Ovary (tissue), 9 donors: ENCODE measurements around the gene ZBED4. TPM values are rescaled to one million over a fixed set of nuclear protein-coding genes. Genes with fewer than 3 reads are reported as not detected.

Source experiments
- DNase-seq, 5 donors: peaks; one replicate each; pipeline ENCODE4 v3.0.0-alpha.2; 2019 to 2020
- H3K27ac ChIP-seq, 2 donors: fragments of 200-600 bp; one replicate each; pipeline versions ENCODE4 v1.5.1 to v1.8.0; 2019 to 2022
- H3K27me3 ChIP-seq: fragments of 200-600 bp; one replicate; pipeline ENCODE4 v1.8.0; 2022
- H3K36me3 ChIP-seq: fragments of 200-600 bp; sonication (generic); one replicate; pipeline ENCODE4 v1.5.1; 2019
- H3K4me1 ChIP-seq: one replicate; pipeline ENCODE4 v1.8.1; 2013; ENCODE audit warnings: mild to moderate bottlenecking, moderate library complexity; ENCODE audit not compliant: insufficient read depth
- H3K4me3 ChIP-seq: fragments of 200-600 bp; sonication (generic); one replicate; pipeline ENCODE4 v1.5.1; 2017
- H3K9me3 ChIP-seq, 2 donors: fragments of 200-600 bp in 1 of 2; sonication (generic) in 1 of 2; one replicate each; pipeline versions ENCODE4 v1.5.1 to v1.8.1; 2013 to 2019; ENCODE audit warnings: mild to moderate bottlenecking in 1 of 2, moderate library complexity in 1 of 2
- CTCF ChIP-seq, 3 donors: fragments of 450-650 bp in 2 of 3; fragments of 200-600 bp in 1 of 3; IDR thresholded peaks; one replicate each; pipeline versions ENCODE4 v1.5.1 to v1.8.0; 2016 to 2022; ENCODE audit warnings: antibody characterized with exemption in 3 of 3, mild to moderate bottlenecking in 1 of 3
- EP300 ChIP-seq: sonication (generic); formaldehyde crosslinking; IDR thresholded peaks from one replicate; pipeline ENCODE4 v1.6.1; 2017; ENCODE audit warnings: antibody characterized with exemption
- POLR2A ChIP-seq: fragments of 450-650 bp; IDR thresholded peaks from one replicate; pipeline ENCODE4 v1.6.1; 2017; ENCODE audit warnings: antibody characterized with exemption, mild to moderate bottlenecking, moderate library complexity
- WGBS, 3 donors: extraction: QIAGEN DNeasy Blood & Tissue Kit in 1 of 3; methylation state at CpG; one replicate each; pipeline versions ENCODE4 v1.1.5 to v1.1.7; 2013 to 2017; 5-methylcytosine and 5-hydroxymethylcytosine counted together
- intact Hi-C, 4 donors: fragments of 100-400 bp; cut with DNase I; formaldehyde crosslinking; loops; one replicate each; pipeline versions ENCODE4 v1.11.0 to v1.15.1; 2022 to 2023
- polyA plus RNA-seq, 2 donors: library from polyadenylated mRNA; stranded (reverse); fragments of 200-250 nt in 1 of 2; fragments of 350-450 nt in 1 of 2; fragmentation: Illumina TruSeq in 1 of 2; extraction: RNeasy Lipid Tissue Mini Kit (QIAGEN cat#74804) in 1 of 2; gene quantifications; one replicate each; pipeline ENCODE4 v1.2.3, GENCODE V29; 2013 to 2014
- total RNA-seq, 7 donors: library from RNA; depleted of rRNA in 2 of 7; stranded (reverse); fragments of >200 nt in 2 of 7; fragmentation: NEBNext Ultra II Directional in 3 of 7; extraction: Animal tissue kit (Norgen Biotek cat#: 25700) in 3 of 7; gene quantifications; one replicate each; pipeline versions ENCODE4 v1.1.0 to v1.2.4, GENCODE V29; 2016 to 2023
- donor health status: DM: no; HTN: no; CAD: no; lungs with moderate emphysema.
- donor health status: DM: no; HTN: no; CAD: no.
- donor health status: Bipolar disorder and iron deficiency.
- donor health status: DM: yes; HTN: yes; CAD: no.
- donor health status: DM: no; HTN: no; CAD: no.
- donor health status: DM: yes; HTN: yes; CAD: no.

The ZBED4 gene
- total and polyA plus RNA-seq, 9 donors = 3.5 to 9.6 (median 7.8) TPM

- H3K9me3 ChIP-seq = no peaks in the 10 kb centered on the region
- no peak for DNase-seq
- no peak overlapping the region for H3K4me3 ChIP-seq
- no peak for TF ChIP-seq EP300
- no peak for TF ChIP-seq POLR2A
- TF ChIP-seq CTCF (IDR thresholded peaks at IDR 0.05) = no peak
- intact Hi-C loops = loop anchor here in 1 of 4 donors (10.0 kb wide), 1 partner anchor 145 kb away; no protein-coding TSS in a partner anchor
- H3K27ac ChIP-seq = no peak overlapping the region
- no peaks in the 10 kb centered on the region for H3K4me1 ChIP-seq
- H3K36me3 ChIP-seq = peaks cover 2% of the 10 kb centered on the region
- WGBS, 3 donors = 90 to 93% (median 90%) methylated on average over 23 of the region's 23 CpGs
- H3K27me3 ChIP-seq = no peaks in the 10 kb centered on the region
Observed at GRCh38 chr22:49909476-49910205, 56.0 kb downstream of the ZBED4 start.

GRCh38 chr22:49910229-49911155 is 56.8 kb downstream of the ZBED4 start:
- no peak for TF ChIP-seq POLR2A
- TF ChIP-seq EP300 = no peak
- TF ChIP-seq CTCF (IDR thresholded peaks at IDR 0.05) = no peak
- Histone ChIP-seq H3K27ac (no peak overlapping the region), H3K9me3 (no peaks in the 10 kb centered on the region), H3K4me3 (no peak overlapping the region), H3K4me1 (no peaks in the 10 kb centered on the region), H3K36me3 (peaks cover 2% of the 10 kb centered on the region), H3K27me3 (no peaks in the 10 kb centered on the region)
- 89 to 93% (median 90%) methylated on average over 27 of the region's 27 CpGs for WGBS, 3 donors
- intact Hi-C loops = loop anchor here in 1 of 4 donors (10.0 kb wide), 1 partner anchor 146 kb away; no protein-coding TSS in a partner anchor
- no peak for DNase-seq

- Histone ChIP-seq H3K9me3 (no peaks in the 10 kb centered on the region), H3K4me1 (peaks cover 2% of the 10 kb centered on the region), H3K27me3 (no peaks in the 10 kb centered on the region), H3K4me3 (no peak overlapping the region), H3K36me3 (peaks cover 2% of the 10 kb centered on the region), H3K27ac (no peak overlapping the region)
- TF ChIP-seq CTCF (IDR thresholded peaks at IDR 0.05) = no peak
- TF ChIP-seq EP300 = no peak
- TF ChIP-seq POLR2A = no peak
- no peak for DNase-seq
- intact Hi-C loops = loop anchor here in 1 of 4 donors (10.0 kb wide), 1 partner anchor 147 kb away; no protein-coding TSS in a partner anchor
- WGBS, 3 donors = 94 to 98% (median 97%) methylated on average over 30 of the region's 30 CpGs
Observed at GRCh38 chr22:49911881-49912625, 58.4 kb downstream of the ZBED4 start.

- WGBS, 3 donors = 88 to 96% (median 93%) methylated on average over 14 of the region's 14 CpGs
- Histone ChIP-seq H3K36me3 (peaks cover 2% of the 10 kb centered on the region), H3K27me3 (no peaks in the 10 kb centered on the region), H3K9me3 (no peaks in the 10 kb centered on the region), H3K4me1 (peaks cover 2% of the 10 kb centered on the region), H3K27ac (no peak overlapping the region), H3K4me3 (no peak overlapping the region)
- TF ChIP-seq CTCF (IDR thresholded peaks at IDR 0.05) (no peak), POLR2A (no peak), EP300 (no peak)
- intact Hi-C loops = loop anchor here in 1 of 4 donors (10.0 kb wide), 1 partner anchor 148 kb away; no protein-coding TSS in a partner anchor
- DNase-seq = no peak
Observed at GRCh38 chr22:49913026-49913425, 59.4 kb downstream of the ZBED4 start.
